UCSD-AML1 (cell line): Measurements from ENCODE around the gene SPSB4.

Experiments
- DNase-seq: peaks from one replicate; lab custom pipeline; 2025; ENCODE audit not compliant: unreplicated experiment; lab: John Stamatoyannopoulos, UW

Gene SPSB4

GRCh38 chr3:141073580-141073979 lies 22.4 kb downstream of the SPSB4 start:
- no peak for DNase-seq

- DNase-seq = no peak
Observed at GRCh38 chr3:141074529-141074928, 23.4 kb downstream of the SPSB4 start.

- DNase-seq = peak; percentile 51
Observed at GRCh38 chr3:141076036-141076773, 25.1 kb downstream of the SPSB4 start.

GRCh38 chr3:141076797-141077571 lies 25.8 kb downstream of the SPSB4 start:
- DNase-seq = peak; percentile 77

- no peak for DNase-seq
Observed at GRCh38 chr3:141077631-141078030, 26.5 kb downstream of the SPSB4 start.

- no peak for DNase-seq
Observed at GRCh38 chr3:141078200-141078599, 27.1 kb downstream of the SPSB4 start.

- DNase-seq = peak; percentile 35
Observed at GRCh38 chr3:141080431-141080830, 29.3 kb downstream of the SPSB4 start.

GRCh38 chr3:141081141-141081795 lies 30.1 kb downstream of the SPSB4 start:
- DNase-seq = no peak

- no peak for DNase-seq
Observed at GRCh38 chr3:141082064-141082463, 30.9 kb downstream of the SPSB4 start.

GRCh38 chr3:141083226-141083625 lies 32.1 kb downstream of the SPSB4 start:
- DNase-seq = no peak

GRCh38 chr3:141083836-141084649 lies 32.9 kb downstream of the SPSB4 start:
- DNase-seq = no peak

GRCh38 chr3:141085343-141086070 lies 34.4 kb downstream of the SPSB4 start:
- DNase-seq = no peak

GRCh38 chr3:141086188-141086587 lies 35.0 kb downstream of the SPSB4 start:
- DNase-seq = no peak

GRCh38 chr3:141087076-141087777 lies 36.1 kb downstream of the SPSB4 start:
- peak; percentile 46 for DNase-seq

- no peak for DNase-seq
Observed at GRCh38 chr3:141087778-141088130, 36.6 kb downstream of the SPSB4 start.

- no peak for DNase-seq
Observed at GRCh38 chr3:141089339-141090152, 38.4 kb downstream of the SPSB4 start.

- DNase-seq = no peak
Observed at GRCh38 chr3:141091426-141091825, 40.3 kb downstream of the SPSB4 start.

- DNase-seq = no peak
Observed at GRCh38 chr3:141092663-141093062, 41.5 kb downstream of the SPSB4 start.

GRCh38 chr3:141093397-141093796 lies 42.2 kb downstream of the SPSB4 start:
- no peak for DNase-seq
